ENCODE measurements around the gene CEP97.
"Not testable (repeated sequence)": the region's sequence is repeated elsewhere in the genome, so short reads cannot be mapped to it uniquely, and the experiment has no call there.

CEP97 gene

DNA sequence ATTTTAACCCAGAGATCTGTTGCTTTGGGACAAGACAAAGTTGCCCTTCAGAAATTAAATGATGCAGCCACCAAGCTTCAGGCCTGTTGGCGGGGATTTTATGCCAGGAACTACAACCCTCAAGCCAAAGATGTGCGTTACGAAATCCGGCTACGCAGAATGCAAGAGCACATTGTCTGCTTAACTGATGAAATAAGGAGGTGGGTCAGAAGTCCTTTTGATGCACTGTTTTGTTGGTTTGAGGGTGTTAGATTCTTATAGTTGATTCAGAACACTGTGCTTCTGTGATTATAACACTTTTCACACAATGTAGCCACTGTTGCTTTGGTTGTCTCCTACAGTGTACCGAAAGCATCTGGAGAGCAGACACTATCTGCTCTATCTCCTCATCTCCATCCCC, 33.8 kb downstream of the CEP97 start:
- no peak overlapping the region for H3K4me3 ChIP-seq (ENCODE audit: low read depth, low read length)
- DNase-seq (ENCODE audit: low read depth) = no peak
- TF ChIP-seq, protein P1, sequence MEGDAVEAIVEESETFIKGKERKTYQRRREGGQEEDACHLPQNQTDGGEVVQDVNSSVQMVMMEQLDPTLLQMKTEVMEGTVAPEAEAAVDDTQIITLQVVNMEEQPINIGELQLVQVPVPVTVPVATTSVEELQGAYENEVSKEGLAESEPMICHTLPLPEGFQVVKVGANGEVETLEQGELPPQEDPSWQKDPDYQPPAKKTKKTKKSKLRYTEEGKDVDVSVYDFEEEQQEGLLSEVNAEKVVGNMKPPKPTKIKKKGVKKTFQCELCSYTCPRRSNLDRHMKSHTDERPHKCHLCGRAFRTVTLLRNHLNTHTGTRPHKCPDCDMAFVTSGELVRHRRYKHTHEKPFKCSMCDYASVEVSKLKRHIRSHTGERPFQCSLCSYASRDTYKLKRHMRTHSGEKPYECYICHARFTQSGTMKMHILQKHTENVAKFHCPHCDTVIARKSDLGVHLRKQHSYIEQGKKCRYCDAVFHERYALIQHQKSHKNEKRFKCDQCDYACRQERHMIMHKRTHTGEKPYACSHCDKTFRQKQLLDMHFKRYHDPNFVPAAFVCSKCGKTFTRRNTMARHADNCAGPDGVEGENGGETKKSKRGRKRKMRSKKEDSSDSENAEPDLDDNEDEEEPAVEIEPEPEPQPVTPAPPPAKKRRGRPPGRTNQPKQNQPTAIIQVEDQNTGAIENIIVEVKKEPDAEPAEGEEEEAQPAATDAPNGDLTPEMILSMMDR (IDR thresholded peaks at IDR 0.05; ENCODE audit: low read depth, low read length, missing control alignments) = no peak

DNA sequence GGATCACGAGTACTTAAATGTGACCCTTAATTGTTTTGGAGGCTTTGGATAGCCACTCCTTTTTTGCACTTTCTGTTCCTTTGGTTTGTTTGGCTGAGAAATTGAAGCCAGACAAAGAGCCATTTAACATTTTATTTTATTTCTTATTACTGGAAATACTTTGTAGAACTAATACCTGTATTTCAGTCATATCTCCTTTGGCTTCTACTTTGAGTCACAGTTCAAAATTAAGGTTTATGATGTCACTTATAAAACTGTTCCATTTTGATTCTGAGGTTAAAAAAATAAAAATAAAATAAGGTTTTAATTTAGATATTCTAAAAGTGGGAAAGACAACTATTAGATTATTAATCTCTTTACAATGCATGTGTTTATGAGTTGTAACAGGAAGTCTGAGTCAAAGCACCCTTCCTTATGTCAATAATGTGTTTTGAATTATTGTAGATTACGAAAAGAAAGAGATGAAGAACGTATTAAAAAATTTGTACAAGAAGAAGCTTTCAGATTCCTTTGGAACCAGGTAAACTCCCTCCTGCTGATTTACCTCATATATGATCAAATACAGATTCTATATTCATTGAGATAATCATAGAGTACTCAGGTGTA, 37.7 kb downstream of the CEP97 start:
- DNase-seq (ENCODE audit: low read depth) = no peak
- H3K4me3 ChIP-seq (ENCODE audit: low read depth, low read length) = no peak overlapping the region
- TF ChIP-seq, protein P1 (IDR thresholded peaks at IDR 0.05; ENCODE audit: low read depth, low read length, missing control alignments) = no peak

DNA sequence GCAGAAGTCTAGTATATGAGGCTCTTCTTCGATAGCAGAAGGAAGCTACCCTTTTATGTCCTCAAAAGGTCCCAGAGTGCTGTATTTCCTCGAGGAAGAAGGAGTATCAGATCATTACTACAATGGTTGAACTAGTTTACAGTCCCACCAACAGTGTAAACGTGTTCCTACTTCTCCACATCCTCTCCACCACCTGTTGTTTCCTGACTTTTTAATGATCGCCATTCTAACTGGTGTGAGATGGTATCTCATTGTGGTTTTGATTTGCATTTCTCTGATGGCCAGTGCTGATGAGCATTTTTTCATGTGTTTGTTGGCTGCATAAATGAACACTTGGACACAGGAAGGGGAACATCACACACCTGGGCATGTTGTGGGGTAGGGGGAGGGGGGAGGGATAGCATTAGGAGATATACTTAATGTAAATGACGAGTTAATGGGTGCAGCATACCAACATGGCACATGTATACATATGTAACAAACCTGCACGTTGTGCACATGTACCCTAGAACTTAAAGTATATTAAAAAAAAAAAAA, 53.4 kb downstream of the CEP97 start:
- H3K4me3 ChIP-seq (ENCODE audit: low read depth, low read length); DNase-seq (ENCODE audit: low read depth): not testable (repeated sequence)

DNA sequence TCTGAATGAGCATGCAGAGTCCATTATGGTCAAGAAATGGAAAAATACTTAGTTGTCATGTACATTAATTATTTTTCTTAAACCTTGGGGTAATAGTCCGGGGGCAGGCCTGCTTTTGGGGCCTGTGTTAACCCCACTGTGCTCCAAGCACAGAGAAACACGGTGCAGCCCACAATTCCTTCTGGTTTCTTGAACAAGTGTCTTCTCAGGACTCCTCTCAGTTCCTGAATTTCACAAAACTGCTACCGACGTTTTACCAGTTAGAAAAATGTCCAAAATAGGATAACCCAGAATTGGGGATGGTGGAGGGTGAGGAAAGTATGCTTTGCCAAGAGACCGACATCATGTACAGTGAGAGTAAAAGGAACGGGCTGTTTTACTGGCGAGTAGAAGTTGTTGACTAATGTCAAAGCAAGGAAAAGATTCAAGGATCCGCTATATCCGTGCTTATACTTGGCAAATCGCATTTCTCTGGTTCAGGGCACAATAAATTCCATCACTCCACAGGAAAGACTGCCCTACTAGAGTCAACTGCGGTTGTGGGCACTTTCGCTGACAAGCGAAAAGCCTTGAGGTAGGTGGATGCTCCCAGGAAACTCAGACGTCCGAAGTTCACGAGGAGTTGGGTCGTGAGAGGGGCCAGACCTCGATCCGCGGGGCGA, 54.1 kb downstream of the CEP97 start:
- DNase-seq (ENCODE audit: low read depth) = no peak
- TF ChIP-seq, protein P1 (IDR thresholded peaks at IDR 0.05; ENCODE audit: low read depth, low read length, missing control alignments) = no peak
- peak overlapping the region; percentile 75 for H3K4me3 ChIP-seq (ENCODE audit: low read depth, low read length)

DNA sequence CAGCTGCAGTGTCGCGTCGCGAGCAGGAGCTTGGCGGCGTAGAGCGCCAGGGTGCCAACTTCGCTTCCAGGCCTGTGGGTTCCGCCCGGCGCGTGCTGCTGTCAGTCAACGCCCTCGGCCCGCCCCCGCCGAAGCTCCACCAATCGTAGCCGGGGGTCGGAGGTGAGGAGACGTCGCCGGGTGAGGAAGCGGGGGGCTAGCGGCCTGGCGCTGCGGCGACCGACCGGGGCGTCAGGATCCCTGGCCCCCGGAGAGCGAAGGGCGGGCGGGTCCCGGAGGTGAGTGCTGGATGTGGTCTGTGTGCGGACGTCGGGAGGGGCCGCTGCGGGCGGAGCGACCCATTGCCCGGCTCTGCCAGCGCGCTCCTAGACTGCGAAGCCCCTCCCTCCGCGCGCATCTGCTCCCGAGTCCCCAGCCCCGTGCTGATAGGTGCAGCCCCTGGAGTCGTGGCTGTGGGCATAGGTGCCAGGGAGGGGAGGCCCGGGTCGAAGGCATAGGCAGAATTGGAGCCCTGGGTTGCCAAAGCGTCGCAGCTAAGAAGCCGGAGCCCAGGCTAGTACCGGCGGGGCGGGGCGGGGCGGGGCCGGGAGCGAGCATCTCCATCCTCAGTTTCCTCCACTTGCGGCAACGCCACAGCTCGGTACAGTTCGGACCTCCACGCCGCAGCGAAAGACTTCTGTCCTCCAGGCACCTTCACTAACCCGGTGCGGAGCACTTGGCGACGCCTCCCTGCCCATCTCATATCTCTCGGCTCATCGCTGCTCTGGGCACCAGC, 54.8 kb downstream of the CEP97 start, which contains the start of gene NXPE3:
Gene NXPE3, plus strand, starts transcription at position 165 of the 775 bp plus-strand sequence. CDS start 6,386 bp downstream, outside the sequence.
- TF ChIP-seq, protein P1 (IDR thresholded peaks at IDR 0.05; ENCODE audit: low read depth, low read length, missing control alignments) = no peak
- H3K4me3 ChIP-seq (ENCODE audit: low read depth, low read length) = peak within 1 kb of the TSS; percentile 75
- peak; percentile 52 for DNase-seq (ENCODE audit: low read depth)

DNA sequence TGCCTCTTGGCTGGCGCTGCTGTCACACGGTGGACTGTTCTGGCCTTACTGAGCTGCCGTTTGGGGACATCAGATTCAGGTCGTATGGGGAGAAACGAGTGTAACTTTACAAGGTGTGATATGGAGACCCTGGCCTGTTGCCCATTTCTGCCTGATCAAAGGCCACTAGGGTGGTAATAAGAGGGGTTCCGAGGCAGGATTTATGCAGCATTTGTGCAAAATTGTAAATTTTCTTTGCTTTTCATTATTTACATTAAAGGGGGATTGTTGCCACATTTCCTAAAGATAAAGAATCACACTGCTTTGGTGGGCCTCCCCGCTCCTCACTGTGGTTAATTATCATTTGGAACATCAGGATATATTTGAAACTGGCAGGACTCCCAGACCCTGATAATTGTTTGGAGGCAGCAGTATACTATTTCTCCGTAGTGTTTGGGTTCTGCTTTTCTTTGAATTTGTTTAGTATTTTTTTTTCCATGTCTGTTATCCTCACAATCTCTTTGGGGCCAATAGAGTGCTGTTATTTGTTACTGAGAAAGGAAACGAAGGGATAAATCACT, 55.5 kb downstream of the CEP97 start:
- TF ChIP-seq, protein P1 (IDR thresholded peaks at IDR 0.05; ENCODE audit: low read depth, low read length, missing control alignments) = no peak
- no peak for DNase-seq (ENCODE audit: low read depth)

DNA sequence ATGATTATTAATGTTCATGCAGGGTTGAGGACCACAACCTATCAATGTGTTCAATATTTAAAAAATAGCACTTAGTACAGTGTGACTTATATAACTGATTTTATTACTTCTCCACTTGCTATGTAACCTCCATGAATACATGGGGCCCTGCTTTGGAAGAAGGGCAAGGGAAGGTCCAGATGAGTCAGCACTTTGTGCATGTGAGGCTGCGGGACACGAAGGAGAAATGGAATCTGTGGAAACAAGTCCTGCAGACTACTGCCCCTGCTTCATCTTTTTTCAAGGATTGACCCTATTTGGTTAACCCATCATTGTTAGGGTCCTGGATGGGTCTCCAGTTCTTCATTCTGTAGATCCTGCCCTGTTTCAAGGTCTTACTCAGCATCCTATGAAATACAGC, 56.2 kb downstream of the CEP97 start:
- no peak for DNase-seq (ENCODE audit: low read depth)
- H3K4me3 ChIP-seq (ENCODE audit: low read depth, low read length) = no peak overlapping the region
- TF ChIP-seq, protein P1 (IDR thresholded peaks at IDR 0.05; ENCODE audit: low read depth, low read length, missing control alignments) = no peak

More for the DNA sequence above, 55.5 kb downstream of the CEP97 start:
- peak overlapping the region; percentile 75 for H3K4me3 ChIP-seq (ENCODE audit: low read depth, low read length)

Data from GM12864 (cell line).